Stimulated activated CD4-positive, alpha-beta T cell treated with anti-CD3 and anti-CD28 coated beads, Interleukin-1b, Interleukin-23, amount 100 ng/mL, for 1 hour (primary cell): ENCODE data around the gene PSMC3IP.
A peak's percentile ranks its signal among the peaks of the same experiment; 100 is the strongest.
"Not testable (repeated sequence)": the region's sequence is repeated elsewhere in the genome, so short reads cannot be mapped to it uniquely, and the experiment has no call there.

Source experiments
- DNase-seq, 2 donors: peaks; one replicate each; pipeline ENCODE4 v3.0.0-alpha.2; 2020; ENCODE audit warnings: low read depth in 2 of 2

PSMC3IP gene

DNA sequence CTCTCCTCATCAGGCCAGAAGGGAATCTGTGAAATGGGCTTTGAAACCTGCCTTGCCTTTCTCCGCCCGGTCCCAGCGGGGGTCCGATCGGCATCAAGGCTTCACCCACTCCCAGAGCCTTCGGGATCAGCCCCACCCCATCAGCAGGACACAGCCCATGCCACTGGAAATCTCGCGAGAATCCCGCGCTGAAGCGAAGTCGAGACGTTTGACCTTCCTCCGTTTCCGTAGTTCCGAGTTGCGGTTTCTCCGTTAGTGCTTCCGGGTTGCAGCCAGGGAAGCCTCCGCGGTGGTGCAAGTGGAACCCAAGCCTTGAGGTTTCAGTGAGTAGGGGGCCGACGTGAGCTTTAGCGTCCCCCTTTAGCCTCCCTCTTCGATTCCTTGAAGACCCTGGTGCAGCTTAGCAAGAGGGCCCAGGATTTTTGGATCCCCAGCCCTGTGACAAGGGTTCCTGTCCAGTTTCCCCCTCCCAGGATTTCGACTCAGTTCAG lies 15.6 kb downstream of the PSMC3IP start, which contains the start of gene COASY:
TSS of gene COASY (plus strand) at position 252 of the 491 bp plus-strand sequence. CDS start 475 bp downstream, outside the sequence.
- DNase-seq: peak; percentile 75 to 78

DNA sequence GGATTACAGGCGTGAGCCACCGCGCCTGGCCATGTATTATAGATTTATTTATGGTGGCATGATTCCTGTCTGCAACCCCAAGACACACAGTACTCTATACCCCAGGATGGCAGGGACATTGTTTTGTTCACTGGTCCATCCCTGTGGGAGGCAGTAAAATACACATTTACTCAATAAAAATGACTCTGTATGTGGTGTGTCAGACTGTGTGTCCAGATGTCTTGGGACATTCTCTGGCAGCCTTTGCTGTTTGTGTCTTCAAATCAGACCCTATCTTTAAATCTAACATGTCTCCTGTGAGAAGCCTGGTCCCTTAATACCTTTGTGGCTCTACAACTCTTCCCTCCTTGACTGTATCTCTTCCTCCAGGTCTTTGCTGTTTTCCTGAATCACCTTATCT lies 17.3 kb downstream of the PSMC3IP start:
- DNase-seq: no peak

DNA sequence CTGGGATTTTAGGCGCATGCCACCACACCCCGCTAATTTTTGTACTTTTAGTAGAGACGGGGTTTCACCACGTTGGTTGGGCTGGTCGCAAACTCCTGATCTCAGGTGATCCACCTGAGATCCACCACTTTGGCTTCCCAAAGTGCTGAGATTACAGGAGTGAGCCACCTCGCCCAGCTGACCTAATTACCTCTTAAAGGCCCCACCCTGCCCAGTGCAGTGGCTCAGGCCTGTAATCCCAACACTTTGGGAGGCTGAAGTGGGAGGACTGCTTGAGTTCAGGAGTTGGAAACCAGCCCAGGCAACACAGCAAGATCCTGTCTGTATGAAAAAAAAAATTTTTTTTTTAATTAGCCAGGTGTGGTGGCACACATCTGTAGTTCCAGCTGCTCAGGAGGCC lies 18.5 kb downstream of the PSMC3IP start:
- DNase-seq: no peak

DNA sequence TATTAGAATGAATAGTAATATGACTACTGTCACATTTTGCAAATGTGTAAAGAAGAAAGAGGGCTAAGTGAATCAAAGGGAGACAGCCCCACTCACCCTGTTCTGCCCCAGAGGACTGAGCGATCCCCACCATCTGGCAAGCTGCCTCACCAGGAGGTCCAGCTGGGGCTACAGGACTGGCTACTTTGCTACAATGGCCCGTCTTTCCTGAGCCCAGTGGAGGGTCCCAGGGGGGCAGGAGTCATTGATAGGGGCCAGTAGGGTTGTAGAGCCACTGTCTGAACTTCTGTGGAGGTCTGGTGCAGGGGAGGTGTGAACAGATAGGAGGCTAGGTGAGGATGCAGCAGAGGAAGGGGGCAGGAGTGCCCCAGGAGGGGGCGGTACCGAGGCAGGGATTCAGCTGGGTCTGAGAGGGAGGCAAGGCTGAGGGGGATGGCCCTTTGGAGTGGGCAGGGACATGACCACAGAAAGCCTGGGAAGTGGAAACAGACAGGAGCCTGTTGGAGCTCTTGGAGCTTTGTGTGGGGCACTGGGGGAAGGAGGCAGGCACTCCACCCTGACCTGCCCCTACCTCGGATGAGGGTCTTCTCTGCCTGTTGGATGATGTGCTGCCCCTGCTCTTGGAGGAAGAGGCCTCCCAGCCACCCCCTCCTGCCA lies 21.4 kb downstream of the PSMC3IP start:
- DNase-seq: not testable (repeated sequence)

DNA sequence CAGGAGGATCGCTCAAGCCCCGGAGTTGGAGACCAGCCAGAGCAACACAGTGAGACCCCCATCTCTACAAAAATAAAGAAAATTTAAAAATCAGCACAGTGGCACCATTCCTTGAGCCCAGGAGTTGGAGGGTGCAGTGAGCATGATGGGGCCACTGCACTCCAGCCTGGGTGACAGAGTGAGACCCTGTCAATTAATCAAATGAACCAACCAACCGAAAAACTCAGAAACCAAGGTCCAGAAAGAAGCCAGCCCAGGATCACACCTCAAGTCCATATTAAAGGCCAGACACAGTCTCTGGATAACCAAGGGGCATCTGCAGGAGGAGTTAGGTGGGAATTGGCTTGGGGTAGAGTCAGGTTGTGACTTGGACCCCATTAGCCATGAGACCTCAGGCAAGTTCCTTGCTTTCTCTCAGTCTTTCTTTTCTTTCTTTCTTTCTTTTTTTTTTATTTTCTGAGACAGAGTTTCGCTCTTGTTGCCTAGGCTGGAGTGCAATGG lies 22.4 kb downstream of the PSMC3IP start:
- no peak for DNase-seq

DNA sequence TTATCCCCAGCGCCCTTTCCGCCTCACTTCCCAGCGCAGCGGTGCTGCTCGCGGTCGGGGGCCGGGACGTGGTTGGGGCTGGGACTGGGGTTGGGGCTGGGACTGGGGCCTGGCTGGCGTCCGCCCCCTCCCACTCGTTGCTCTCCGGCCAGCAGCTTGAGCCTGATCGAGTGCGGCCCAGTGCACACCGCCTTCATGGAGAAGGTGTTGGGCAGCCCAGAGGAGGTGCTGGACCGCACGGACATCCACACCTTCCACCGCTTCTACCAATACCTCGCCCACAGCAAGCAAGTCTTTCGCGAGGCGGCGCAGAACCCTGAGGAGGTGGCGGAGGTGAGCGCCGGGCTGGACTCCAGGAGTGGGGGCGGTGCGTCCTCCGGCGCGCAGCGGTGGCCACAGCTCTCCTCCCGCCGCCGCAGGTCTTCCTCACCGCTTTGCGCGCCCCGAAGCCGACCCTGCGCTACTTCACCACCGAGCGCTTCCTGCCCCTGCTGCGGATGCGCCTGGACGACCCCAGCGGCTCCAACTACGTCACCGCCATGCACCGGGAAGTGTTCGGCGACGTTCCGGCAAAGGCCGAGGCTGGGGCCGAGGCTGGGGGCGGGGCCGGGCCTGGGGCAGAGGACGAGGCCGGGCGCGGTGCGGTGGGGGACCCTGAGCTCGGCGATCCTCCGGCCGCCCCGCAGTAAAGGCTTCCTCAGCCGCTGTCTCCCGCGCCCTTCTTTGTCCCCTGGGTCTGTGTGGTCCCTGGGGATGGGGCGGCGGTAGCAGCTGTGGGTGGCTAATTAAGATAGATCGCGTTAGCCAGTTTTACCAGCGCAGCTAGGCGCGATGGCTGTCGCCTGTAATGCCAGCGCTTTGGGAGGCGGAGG lies 23.0 kb downstream of the PSMC3IP start:
- DNase-seq: no peak

DNA sequence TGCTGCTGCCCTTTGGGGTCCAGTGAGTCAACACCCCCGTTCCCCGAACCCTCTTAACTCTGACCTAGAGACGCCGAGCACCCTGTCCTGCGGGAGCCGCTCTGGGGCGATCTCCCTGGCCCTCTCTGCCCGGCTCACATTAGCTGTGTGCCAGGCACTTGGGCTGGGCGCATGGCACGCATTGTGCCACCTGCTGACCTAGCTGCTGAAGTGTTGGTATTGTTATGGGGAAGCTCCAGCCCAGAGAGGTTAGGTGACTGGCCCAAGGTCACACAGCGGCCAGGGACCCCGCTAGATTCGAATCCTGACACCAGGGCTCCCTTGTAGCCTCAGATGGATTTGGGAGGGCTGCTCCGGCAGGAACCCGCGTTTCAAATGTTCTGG lies 23.7 kb downstream of the PSMC3IP start:
- no peak for DNase-seq

DNA sequence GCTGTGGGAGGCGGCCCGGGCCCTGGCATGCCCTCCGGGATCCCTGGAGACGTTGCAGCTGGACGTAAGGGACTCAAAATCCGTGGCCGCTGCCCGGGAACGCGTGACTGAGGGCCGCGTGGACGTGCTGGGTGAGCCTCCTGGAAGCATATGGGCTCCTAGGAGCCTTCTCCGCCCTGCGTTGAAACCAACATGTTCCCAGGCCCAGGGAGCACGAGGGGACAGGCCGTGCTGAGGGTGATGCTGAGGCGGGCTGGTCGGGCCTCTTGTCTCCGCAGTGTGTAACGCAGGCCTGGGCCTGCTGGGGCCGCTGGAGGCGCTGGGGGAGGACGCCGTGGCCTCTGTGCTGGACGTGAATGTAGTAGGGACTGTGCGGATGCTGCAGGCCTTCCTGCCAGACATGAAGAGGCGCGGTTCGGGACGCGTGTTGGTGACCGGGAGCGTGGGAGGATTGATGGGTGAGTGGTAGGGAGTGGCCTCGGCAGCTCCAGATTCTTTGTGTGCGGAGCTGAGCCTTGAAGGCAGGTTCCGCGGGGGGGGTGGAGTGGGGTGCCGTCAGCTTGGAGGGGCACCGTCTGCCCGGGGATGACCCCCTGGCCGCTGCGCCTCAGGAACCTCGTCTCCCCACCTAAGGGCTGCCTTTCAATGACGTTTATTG lies 24.2 kb downstream of the PSMC3IP start:
- no peak for DNase-seq

DNA sequence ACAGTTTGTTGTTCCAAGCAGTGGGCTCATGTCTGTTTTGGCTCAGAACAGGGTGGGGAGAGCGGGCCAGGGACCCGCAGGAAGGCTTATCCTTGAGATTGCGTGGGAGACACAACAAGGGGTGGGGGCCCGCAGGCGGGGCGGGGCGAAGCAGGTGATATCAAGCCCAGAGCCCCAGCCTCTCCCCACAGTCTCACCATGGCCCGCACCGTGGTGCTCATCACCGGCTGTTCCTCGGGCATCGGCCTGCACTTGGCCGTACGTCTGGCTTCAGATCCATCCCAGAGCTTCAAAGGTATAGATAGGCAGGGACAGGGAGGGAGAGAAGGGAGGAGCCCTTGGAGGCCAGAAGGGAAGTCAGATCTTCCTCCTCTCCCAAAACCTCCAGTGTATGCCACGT lies 24.8 kb downstream of the PSMC3IP start, which contains the start of gene HSD17B1:
TSS of gene HSD17B1 (plus strand) at position 188 of the 400 bp plus-strand sequence. CDS start at position 199, 11 bp downstream.
- not testable (repeated sequence) for DNase-seq

DNA sequence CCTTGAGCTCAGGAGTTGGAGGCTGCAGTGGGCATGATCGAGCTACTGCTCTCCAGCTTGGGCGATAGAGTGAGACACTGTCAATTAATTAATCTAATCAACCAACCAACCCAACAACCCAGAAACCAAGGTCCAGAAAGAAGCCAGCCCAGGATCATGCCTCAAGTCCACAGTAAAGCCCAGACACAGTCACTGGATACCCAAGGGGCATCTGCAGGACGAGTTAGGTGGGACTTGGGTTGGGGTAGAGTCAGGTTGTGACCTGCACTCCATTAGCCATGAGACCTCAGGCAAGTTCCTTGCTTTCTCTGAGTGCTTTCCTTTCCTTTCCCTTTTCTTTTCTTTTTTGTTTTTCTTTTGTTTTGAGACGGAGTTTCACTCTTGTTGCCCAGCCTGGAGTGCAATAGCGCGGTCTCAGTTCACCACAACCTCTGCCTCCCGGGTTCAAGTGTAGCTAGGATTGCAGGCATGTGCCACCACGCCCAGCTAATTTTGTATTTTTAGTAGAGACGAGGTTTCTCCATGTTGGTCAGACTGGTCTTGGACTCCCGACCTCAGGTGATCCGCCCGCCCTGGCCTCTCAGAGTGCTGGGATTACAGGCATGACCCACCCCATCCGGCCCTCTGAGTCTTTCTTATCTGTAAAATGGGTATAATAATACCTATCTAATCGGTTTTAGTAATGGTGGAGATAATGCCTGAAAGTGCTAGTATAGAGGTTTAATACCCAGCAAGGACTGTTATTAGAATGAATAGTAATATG lies 28.4 kb downstream of the PSMC3IP start:
- no peak for DNase-seq

DNA sequence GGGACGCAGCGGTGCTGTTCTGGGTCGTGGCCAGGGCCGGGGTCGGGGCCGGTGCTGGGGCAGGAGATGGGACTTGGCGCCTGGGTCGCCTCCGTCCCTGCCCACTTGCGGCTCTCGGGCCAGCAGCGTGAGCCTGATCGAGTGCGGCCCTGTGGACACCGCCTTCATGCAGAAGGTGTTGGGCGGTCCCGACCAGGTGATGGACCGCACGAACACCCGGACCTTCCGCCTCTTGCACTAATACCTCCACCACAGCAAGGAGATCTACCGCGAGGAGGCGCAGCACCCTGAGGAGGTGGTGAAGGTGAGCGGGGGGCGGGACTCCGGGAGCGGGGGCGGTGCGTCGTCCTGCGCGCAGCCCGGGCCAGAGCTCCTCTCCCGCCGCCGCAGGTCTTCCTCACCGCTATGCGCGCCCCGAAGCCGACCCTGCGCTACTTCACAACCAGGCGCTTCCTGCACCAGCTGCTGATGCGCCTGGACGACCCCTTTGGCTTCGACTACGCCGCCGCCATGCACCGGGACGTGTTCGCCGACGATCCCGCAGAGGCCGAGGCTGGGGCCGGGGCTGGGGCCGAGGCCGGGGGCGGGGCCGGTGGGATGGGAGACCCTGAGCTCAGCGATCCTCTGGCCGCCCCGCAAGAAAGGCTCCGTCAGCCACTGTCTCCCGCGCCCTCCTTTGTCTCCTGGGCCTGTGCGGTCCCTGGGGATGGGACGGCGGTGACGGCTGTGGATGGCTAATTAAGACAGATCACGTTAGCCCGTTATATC lies 29.3 kb downstream of the PSMC3IP start:
- DNase-seq: peak in 1 of 2 donors; percentile 67

DNA sequence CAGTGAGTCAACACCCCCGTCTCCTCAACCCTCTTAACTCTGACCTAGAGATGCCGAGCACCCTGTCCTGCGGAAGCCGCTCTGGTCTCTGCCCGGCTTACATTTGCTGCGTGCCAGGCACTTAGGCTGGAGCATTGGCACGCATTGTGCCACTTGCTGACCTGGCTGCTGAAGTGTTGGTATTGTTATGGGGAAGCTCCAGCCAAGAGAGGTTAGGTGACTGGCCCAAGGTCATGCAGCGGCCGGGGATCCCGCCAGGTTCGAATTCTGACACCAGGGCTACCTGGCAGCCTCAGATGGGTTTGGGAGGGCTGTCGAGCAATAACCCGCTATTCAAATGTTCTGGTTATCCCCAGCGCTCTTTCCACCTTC lies 29.8 kb downstream of the PSMC3IP start:
- no peak for DNase-seq

DNA sequence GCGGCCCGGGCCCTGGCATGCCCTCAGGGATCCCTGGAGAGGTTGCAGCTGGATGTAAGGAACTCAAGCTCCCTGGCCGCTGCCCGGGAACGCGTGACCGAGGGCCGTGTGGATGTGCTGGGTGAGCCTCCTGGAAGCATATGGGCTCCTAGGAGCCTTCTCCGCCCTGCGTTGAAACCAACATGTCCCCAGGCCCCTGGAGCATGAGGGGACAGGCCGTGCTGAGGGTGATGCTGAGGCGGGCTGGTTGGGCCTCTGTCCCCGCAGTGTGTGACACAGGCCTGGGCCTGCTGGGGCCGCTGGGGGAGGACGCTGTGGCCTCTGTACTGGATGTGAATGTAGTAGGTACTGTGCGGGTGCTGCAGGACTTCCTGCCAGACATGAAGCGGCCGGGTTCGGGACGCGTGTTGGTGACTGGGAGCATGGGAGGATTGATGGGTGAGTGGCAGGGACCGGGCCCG lies 30.5 kb downstream of the PSMC3IP start:
- no peak for DNase-seq

DNA sequence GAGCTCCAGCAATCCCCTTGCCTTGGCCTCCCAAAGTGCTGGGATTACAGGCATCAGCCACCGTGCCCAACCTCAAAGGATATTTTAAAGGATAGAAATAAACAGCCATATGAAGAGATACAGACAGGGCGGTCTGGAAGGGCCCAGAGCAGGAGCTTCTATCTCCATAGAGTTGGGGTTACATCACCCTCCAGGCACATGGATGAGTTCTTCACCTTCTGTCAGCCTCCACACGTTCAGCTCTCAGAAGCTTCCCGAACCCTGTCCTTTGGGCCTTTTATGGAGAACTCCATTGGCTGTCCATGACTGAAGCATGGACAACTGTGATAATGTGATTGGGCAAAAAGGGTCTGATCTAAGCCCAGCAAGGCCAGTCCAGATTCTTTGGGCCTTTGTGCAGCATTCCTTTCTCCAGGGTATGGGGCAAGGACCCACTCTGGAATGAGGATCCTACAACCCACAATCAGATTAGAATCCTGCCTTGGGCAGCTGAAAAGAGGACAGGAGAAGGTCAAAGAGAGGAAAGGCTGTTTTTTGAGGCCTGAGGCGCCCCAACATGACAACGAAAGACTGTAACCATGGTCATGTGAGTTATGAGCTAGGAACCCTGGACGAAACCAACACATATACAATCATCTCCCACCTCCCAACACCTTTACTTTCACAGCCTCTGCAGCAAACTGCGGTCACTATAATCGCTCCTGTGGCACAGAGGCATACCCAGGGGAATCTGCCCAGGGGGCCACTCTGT lies 31.6 kb downstream of the PSMC3IP start:
- not testable (repeated sequence) for DNase-seq

DNA sequence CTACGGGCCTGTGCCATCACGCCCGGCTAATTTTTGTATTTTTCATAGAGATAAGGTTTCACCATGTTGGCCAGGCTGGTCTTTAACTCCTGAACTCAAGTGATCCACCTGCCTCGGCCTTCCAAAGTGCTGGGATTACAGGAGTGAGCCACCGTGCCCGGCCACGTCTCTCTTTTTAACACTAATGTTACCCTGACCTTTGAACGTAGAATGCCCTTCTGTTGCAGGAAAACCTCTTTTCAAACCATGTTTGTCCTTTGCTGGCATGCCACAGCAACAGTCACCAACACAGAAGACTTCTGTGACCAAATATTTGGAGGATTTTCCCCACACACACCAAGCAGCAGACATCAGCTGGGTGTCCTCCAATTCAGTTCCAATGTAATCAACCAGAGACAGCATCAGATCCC lies 32.6 kb downstream of the PSMC3IP start:
- no peak for DNase-seq

DNA sequence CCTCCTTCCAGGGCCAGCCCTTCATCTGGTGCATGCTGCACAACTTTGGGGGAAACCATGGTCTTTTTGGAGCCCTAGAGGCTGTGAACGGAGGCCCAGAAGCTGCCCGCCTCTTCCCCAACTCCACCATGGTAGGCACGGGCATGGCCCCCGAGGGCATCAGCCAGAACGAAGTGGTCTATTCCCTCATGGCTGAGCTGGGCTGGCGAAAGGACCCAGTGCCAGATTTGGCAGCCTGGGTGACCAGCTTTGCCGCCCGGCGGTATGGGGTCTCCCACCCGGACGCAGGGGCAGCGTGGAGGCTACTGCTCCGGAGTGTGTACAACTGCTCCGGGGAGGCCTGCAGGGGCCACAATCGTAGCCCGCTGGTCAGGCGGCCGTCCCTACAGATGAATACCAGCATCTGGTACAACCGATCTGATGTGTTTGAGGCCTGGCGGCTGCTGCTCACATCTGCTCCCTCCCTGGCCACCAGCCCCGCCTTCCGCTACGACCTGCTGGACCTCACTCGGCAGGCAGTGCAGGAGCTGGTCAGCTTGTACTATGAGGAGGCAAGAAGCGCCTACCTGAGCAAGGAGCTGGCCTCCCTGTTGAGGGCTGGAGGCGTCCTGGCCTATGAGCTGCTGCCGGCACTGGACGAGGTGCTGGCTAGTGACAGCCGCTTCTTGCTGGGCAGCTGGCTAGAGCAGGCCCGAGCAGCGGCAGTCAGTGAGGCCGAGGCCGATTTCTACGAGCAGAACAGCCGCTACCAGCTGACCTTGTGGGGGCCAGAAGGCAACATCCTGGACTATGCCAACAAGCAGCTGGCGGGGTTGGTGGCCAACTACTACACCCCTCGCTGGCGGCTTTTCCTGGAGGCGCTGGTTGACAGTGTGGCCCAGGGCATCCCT lies 34.1 kb downstream of the PSMC3IP start:
- no peak for DNase-seq

DNA sequence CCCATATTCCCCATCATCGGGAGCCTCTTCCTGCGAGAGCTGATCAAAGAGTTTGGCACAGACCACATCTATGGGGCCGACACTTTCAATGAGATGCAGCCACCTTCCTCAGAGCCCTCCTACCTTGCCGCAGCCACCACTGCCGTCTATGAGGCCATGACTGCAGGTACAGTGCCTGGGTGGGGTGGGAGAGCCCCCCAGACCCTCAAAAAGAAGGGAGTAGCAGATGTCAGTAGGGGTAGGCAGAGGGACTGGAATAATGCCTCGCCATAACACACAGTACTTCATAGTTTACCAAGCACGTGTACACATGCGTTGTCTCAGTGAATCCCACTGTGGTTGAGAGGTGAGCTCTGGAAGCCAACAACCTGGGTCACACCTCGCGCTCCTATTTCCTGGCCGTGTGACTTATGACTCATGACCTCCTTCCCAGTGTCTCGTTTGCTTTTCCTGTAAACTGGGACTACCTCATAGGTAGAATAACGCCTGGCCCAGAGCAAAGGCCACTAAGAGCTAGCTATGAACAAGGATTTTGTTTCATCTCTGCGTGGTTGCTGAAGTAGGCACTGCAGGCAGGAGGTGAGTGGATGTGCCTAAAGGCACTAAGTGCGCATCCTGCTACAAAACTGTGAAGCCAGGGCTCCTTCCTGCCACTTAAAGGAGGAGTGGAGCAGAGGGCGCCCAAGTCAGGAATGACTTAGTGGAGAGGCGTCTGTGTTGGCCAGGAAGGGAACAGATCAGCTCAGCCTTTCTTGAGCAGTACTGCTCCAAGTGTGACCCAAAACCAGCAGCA lies 36.3 kb downstream of the PSMC3IP start:
- DNase-seq: no peak

DNA sequence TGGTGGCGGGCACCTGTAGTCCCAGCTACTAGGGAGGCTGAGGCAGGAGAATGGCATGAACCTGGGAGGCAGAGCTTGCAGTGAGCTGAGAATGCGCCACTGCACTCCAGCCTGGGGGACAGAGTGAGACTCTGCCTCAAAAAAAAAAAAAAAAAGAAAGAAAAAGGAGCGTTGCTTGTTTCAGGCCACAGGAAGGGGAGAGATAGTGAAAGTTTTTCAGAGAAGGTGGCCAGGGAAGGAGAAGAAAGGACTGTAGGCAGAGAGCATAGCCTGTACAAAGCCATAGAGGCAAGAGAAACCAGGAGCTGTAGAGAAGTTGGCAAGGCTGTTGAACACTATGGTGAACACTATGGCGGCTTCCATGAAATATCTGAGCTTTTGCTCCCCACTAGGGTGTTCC lies 37.0 kb downstream of the PSMC3IP start:
- not testable (repeated sequence) for DNase-seq
